Measurements from ENCODE around the gene ACE2.

Gene ACE2

DNA sequence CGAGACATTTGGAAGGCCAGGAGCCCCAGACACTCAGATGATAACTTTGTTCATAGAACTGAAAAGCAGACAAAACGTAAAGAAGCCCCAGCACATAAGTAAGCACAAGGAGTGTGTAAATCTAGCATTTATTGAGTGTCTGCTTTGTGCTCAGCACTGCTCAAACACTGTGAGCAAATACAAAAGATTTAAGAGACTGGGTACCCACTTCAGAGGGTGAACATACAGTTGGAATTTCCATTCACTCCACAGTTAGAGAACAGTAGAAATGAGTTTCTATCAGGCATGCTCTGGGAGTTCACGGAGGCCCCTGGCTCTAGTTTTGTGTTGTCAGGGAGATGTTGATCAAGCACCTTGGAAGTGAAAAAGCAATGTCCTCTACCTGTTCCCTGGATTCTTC, 39.8 kb downstream of the ACE2 start:
- TF ChIP-seq GATA2 (IDR thresholded peaks at IDR 0.05; ENCODE audit: low read depth, low read length) = no peak
- no peak for TF ChIP-seq GATA3 (IDR thresholded peaks at IDR 0.05; ENCODE audit: low read depth, low read length)

DNA sequence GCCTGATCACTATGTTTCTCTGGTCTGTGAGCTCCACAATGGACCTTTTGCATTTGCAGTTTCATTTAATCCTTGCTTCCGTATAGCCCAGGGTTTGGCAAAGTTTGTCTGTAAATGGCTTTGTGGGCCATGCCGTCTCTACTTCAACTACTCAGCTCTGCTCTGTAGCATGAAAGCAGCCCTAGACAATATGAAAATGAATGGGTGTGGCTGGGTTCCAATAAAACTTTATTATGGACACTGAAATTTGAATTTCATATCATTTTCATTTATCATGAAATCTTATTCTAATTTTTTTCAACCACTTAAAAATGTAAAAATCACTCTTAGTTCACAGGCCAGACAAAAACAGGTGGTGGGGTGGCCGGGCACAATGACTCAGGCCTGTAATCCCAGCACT, 41.5 kb downstream of the ACE2 start:
- TF ChIP-seq GATA3 (IDR thresholded peaks at IDR 0.05; ENCODE audit: low read depth, low read length) = no peak
- no peak for TF ChIP-seq GATA2 (IDR thresholded peaks at IDR 0.05; ENCODE audit: low read depth, low read length)

DNA sequence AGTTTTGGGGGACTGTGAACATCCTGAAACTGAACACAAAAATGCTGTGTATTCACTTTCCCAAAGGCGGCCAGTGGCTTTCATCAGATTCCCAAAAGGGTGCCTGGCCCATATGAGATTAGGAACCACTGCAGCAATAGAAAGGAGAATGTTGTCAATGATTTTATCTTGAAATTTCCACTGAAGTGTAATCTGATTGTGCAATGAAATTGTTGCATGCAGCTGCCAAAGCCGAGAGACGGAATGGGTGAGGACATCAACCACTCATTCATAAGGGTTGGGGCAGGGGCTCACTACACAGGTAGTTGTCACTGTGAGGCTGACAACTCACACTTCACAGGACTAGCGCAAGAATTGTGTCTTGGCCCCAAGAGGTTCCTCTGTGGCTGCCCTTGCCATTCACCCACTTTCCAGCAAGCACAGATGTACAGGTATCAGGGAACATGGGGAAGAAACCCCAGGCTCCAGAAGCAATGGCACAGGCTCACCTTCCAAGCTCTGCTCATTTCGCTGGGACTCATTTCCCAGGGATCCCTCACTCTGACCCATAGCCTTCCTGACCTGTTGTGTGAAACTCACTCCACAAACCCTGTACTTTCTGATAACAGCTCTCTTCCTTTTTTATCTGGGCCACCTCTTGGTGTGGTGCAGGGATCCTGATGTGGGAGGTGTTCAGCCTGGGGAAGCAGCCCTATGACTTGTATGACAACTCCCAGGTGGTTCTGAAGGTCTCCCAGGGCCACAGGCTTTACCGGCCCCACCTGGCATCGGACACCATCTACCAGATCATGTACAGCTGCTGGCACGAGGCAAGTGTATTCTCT, 51.4 kb downstream of the ACE2 start:
- TF ChIP-seq GATA3 (IDR thresholded peaks at IDR 0.05; ENCODE audit: low read depth, low read length) (no peak), GATA2 (IDR thresholded peaks at IDR 0.05; ENCODE audit: low read depth, low read length) (peak; percentile 26; the same call in 1 of the 2 replicates)

DNA sequence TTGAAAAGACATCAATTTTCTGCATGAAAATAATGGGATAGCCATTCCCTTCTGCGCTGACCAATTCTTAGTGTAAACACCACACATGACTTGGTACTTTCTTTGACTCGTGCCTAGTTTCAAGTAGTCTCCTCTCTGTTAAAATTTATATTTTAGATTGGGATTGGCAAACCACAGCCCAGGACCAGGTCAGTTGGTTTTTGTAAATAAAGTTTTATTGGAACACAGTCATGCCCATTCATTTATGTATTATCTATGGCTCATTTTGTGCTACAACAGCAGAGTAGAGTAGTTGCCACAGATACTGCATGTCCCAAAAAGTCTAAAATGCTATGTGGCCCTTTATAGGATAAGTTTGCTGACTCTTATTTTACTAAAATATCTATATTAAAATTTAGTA, 53.4 kb downstream of the ACE2 start:
- TF ChIP-seq GATA2 (IDR thresholded peaks at IDR 0.05; ENCODE audit: low read depth, low read length) (no peak), GATA3 (IDR thresholded peaks at IDR 0.05; ENCODE audit: low read depth, low read length) (no peak)

DNA sequence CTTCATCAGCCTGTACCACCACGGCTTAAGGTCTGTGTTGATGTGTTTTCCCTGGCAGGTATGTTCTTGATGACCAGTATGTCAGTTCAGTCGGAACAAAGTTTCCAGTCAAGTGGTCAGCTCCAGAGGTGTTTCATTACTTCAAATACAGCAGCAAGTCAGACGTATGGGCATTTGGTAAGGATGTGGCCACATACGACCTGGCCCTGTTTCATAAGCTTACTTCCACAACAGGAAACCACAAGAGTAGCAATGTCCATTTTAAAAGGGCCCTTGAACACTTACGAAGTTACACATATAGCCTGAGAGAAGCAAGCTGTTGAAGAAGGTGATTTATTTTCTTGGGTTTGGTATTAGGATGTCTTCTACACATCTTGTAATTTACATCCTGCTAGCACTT, 54.0 kb downstream of the ACE2 start:
- TF ChIP-seq GATA2 (IDR thresholded peaks at IDR 0.05; ENCODE audit: low read depth, low read length) (no peak), GATA3 (IDR thresholded peaks at IDR 0.05; ENCODE audit: low read depth, low read length) (no peak)

DNA sequence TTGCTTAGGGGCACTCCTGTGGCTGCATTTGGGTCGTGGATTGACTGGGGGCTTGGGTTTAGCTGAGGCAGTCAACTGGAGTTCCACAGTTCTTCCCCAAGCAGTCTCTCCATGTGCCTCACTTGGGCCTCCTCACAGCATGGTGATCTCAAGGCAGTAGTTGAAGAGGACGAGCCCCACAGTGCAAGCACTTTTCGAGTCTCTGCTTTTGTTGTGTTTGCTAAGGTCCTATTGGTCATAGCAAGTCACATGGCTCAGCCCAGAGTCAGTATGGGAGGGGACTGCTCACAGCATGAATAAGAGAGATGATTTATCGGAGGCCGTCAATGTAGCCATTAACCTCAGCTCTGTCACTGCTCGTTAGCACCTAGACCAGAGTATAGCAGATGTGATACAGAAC, 70.4 kb downstream of the ACE2 start:
- TF ChIP-seq GATA3 (IDR thresholded peaks at IDR 0.05; ENCODE audit: low read depth, low read length) (no peak), GATA2 (IDR thresholded peaks at IDR 0.05; ENCODE audit: low read depth, low read length) (no peak)

DNA sequence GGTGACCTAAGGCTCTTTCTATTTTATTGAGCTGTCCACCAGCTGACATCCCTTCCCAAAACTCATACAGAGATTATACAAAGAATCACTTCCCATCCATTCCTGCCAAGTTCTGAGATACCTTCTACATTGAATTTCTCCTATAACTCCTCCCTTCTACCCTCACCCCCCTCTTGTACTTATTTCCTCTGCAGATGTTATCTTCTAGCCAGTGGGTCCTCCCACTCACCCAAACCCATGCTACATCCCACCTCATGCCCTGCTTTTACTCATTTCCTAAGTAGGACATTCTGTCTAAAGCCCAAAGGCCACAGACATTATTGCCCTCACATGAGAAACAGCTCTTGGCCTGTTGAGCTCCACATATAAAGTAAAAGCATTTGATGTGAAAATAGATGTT, 71.6 kb downstream of the ACE2 start:
- TF ChIP-seq GATA3 (IDR thresholded peaks at IDR 0.05; ENCODE audit: low read depth, low read length) (no peak), GATA2 (IDR thresholded peaks at IDR 0.05; ENCODE audit: low read depth, low read length) (no peak)

DNA sequence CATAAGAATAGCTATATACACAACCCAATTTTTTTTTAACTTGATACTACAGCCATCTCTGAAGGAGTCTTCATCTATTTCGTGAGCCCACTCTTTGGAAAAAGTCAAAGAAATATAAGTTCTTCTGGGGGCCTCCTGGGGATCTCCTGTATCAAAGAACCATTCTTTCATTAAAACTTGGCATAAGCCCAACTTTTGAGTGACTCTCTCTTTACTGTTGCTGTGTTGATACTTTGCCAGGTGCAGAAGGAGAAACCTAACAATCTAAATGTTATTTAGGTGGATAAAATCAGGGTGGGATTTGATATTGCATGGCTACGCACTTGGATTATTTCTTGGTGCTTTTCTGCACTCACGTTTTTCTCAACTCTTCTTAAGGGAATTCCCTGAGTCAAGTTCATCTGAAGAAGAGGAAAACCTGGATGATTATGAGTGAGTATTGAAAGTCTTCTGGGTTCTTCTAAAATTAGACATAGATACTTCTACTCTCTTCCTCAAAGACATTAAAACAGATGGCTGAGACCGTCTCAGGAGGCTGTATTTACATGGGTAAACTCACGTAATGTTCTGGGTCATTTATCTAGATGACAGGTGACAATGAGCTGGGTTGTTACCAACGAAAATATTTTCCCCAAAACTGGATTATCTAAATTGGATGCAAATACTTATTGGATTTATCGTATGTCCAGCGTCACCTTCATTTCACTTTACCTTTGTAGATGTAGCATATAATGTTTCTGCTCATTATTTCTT, 74.9 kb downstream of the ACE2 start:
- TF ChIP-seq GATA2 (IDR thresholded peaks at IDR 0.05; ENCODE audit: low read depth, low read length) = no peak
- no peak for TF ChIP-seq GATA3 (IDR thresholded peaks at IDR 0.05; ENCODE audit: low read depth, low read length)

DNA sequence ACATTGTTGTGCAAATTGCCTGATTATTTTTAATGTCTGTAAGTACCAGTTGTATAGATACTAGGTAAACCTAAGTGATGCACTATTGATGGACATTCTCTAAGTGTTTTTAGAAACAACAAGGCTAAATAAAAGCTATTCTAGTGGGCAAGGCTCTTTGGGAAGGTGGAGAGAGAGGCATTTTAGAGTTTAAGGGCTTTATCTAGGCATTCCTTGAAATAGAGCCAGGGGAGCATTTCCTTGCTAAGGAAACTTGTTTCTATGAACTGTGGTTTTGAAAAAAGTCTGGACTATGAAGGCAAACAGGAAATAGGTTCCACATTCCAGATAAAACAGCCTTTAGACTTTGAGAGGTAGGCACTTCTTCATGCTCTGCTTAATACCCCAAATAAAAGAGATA, 76.3 kb downstream of the ACE2 start:
- TF ChIP-seq GATA3 (IDR thresholded peaks at IDR 0.05; ENCODE audit: low read depth, low read length) (no peak), GATA2 (IDR thresholded peaks at IDR 0.05; ENCODE audit: low read depth, low read length) (no peak)

DNA sequence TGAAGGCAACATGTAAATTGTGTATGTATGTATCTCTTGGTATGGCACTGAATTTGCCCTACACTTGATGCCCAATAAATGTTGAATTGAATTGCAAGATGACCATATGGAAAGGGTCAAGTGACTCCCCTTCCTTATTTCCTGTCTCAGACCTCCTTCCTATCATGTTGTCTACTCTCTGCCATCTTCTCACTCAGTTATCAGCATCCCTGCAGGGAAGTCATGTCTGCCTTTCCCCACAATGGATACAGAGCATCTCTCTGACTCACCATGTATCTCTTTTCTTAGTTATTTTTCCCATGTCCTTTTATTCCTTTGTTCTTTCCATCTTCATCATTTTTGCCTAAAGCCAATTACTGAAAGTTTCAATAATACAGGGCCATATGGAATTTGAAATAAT, 77.7 kb downstream of the ACE2 start:
- TF ChIP-seq GATA2 (IDR thresholded peaks at IDR 0.05; ENCODE audit: low read depth, low read length) (no peak), GATA3 (IDR thresholded peaks at IDR 0.05; ENCODE audit: low read depth, low read length) (no peak)

DNA sequence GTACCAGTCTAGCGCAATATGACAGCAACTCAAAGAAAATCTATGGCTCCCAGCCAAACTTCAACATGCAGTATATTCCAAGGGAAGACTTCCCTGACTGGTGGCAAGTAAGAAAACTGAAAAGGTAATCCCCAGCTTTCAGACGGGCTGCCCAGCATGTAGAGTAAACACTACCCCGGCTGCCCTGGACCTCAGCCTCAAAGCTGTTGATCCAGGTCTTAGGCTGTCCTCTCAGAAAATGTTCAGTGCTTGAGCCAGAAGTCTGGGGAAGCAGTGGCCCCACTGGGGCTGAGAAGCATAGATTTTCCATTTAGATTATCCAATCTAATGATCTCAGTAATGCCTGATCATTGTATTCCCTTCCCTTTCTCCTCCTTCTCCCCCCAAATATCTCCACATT, 78.3 kb downstream of the ACE2 start:
- TF ChIP-seq GATA3 (IDR thresholded peaks at IDR 0.05; ENCODE audit: low read depth, low read length) (no peak), GATA2 (IDR thresholded peaks at IDR 0.05; ENCODE audit: low read depth, low read length) (no peak)

DNA sequence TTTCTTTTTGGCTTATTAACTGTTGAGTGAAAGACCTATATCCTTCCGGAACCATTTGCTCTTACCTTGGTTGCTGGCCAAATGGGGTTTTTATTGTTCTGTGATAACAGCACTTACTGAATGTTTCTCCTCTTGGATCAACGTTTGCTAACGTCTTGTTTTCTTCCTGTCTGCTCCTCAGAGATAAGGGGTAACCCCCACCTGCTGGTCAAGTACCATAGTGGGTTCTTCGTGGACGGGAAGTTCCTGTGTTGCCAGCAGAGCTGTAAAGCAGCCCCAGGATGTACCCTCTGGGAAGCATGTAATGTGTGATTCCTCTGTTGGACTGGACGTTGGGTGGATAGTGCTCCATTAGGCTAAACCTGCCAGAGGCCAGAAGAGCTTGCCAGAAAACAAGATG, 84.8 kb downstream of the ACE2 start:
- TF ChIP-seq GATA2 (IDR thresholded peaks at IDR 0.05; ENCODE audit: low read depth, low read length) (no peak), GATA3 (IDR thresholded peaks at IDR 0.05; ENCODE audit: low read depth, low read length) (no peak)

DNA sequence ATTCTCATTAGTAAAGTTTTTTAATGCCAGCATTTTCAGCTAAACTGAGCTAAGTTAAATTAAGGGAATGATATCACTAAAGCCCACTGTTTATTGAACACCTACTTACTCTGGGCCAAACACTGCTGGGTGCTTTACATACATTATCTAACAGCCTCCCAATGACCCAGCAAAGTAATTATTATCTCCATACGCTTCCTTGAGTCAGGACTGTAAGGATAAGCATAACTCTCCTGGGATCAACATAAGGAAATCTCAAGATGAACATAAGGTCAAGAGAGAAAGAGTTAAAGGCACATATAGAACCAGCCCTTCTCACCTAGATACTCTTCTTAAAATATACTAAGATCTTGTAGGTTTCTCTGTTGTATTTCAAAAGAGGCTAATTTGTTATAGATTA, 86.5 kb downstream of the ACE2 start:
- TF ChIP-seq GATA2 (IDR thresholded peaks at IDR 0.05; ENCODE audit: low read depth, low read length) (no peak), GATA3 (IDR thresholded peaks at IDR 0.05; ENCODE audit: low read depth, low read length) (no peak)

DNA sequence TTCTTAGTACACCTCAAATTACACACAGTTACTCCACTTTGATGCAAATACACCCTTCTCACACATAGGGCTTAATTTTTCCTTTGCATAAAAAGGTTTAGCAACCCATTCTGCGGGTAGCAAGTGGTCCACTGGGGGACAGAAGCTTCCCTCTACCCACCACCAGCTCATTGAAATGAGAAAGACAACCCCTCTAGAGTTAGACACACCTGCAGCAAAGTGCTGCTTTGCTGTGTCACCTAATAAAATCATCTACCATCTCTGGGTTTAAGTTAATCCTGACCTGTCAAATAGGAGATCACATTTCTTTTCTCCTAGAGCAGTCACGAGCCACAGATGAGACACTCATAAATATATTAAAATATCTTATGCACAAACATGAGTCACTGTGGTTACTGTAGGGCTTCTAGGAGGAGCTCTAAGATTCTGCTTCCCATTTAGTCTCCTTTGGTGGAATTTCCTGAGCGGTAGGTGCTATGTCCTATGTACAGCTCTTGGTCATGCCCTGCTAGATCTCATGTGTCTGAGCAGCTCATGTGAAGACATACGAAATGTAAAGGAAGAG, 88.3 kb downstream of the ACE2 start:
- TF ChIP-seq GATA3 (IDR thresholded peaks at IDR 0.05; ENCODE audit: low read depth, low read length) (no peak), GATA2 (IDR thresholded peaks at IDR 0.05; ENCODE audit: low read depth, low read length) (no peak)

DNA sequence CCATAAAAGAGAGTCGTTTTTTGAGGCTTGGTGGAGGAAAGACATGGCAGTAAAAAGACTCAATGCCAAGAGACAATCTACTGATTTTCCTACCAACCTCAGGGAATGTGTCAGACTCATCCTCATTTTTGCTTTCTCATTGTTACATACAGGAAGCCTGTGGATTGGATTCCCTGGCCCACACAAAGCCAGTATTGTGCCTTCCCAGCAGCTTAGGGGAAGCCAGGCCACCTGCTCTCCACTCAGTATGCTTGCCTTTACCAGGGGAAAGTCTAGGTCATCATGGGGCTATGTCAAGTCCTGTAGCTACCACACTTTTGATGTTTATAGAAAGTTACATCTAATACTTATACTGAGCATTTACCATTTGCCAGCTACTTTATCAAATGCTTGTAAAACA, 89.2 kb downstream of the ACE2 start:
- no peak for TF ChIP-seq GATA3 (IDR thresholded peaks at IDR 0.05; ENCODE audit: low read depth, low read length)
- no peak for TF ChIP-seq GATA2 (IDR thresholded peaks at IDR 0.05; ENCODE audit: low read depth, low read length)

Data from SH-SY5Y (cell line).